GM23338 (cell line): ENCODE measurements around the gene WNT7A. TPM values are rescaled to one million over a fixed set of nuclear protein-coding genes. Genes with fewer than 3 reads are reported as not detected.

ENCODE experiments used
- ATAC-seq: fragments of 200-7000 bp; cut with Tn5 transposase; 3 replicates; pipeline ENCODE4 v1.9.1; 2020
- DNase-seq: peaks from one replicate; pipeline ENCODE4 v3.0.0-alpha.2; 2015; ENCODE audit warnings: low spot score
- H2AFZ ChIP-seq: fragments of 200-600 bp; sonication (generic); 2 replicates; pipeline ENCODE4 v1.8.0; 2016; ENCODE audit warnings: antibody characterized with exemption, mild to moderate bottlenecking, moderate library complexity
- H3F3A ChIP-seq: fragments of 200-600 bp; sonication (generic); replicated peaks from 2 replicates; pipeline ENCODE4 v1.8.0; 2017; ENCODE audit warnings: antibody characterized with exemption, mixed run types, low read depth
- H3K27ac ChIP-seq: fragments of 200-600 bp; sonication (generic); 2 replicates; pipeline ENCODE4 v1.6.1; 2016; ENCODE audit warnings: low read depth
- H3K27me3 ChIP-seq: fragments of 200-600 bp; sonication (generic); 2 replicates; pipeline ENCODE4 v1.8.0; 2016; ENCODE audit warnings: mild to moderate bottlenecking, mixed run types, moderate library complexity; ENCODE audit not compliant: insufficient read depth
- H3K36me3 ChIP-seq: fragments of 200-600 bp; sonication (generic); 2 replicates; pipeline ENCODE4 v1.8.0; 2016; ENCODE audit warnings: mild to moderate bottlenecking; ENCODE audit not compliant: insufficient read depth
- H3K4me1 ChIP-seq: fragments of 200-600 bp; sonication (generic); 2 replicates; pipeline ENCODE4 v1.8.0; 2016; ENCODE audit warnings: mild to moderate bottlenecking, moderate library complexity; ENCODE audit not compliant: insufficient read depth
- H3K4me2 ChIP-seq: fragments of 200-600 bp; sonication (generic); 2 replicates; pipeline ENCODE4 v1.7.1; 2017; ENCODE audit warnings: mixed run types
- H3K4me3 ChIP-seq: fragments of 200-600 bp; sonication (generic); 2 replicates; pipeline ENCODE4 v1.6.1; 2016; ENCODE audit warnings: mixed run types
- H3K79me2 ChIP-seq: fragments of 200-600 bp; sonication (generic); replicated peaks from 2 replicates; pipeline ENCODE4 v1.8.0; 2017; ENCODE audit warnings: mild to moderate bottlenecking; ENCODE audit not compliant: insufficient read depth
- H3K9me2 ChIP-seq: fragments of 200-600 bp; sonication (generic); 2 replicates; pipeline ENCODE4 v1.8.0; 2017; ENCODE audit not compliant: insufficient read depth
- H4K20me1 ChIP-seq: fragments of 200-600 bp; sonication (generic); replicated peaks from 2 replicates; pipeline ENCODE4 v1.8.0; 2017; ENCODE audit warnings: mild to moderate bottlenecking; ENCODE audit not compliant: insufficient read depth
- H3K27ac Mint-ChIP-seq: 2 replicates; pipeline ENCODE4 v1.8.0; 2020; ENCODE audit warnings: inconsistent platforms, mild to moderate bottlenecking, moderate library complexity, mixed read lengths
- H3K27me3 Mint-ChIP-seq: 3 replicates; pipeline ENCODE4 v1.8.0; 2022; ENCODE audit warnings: low read depth, mild to moderate bottlenecking, moderate library complexity, mixed read lengths, inconsistent platforms; ENCODE audit not compliant: insufficient read depth, poor library complexity
- H3K36me3 Mint-ChIP-seq: 3 replicates; pipeline ENCODE4 v1.8.0; 2021; ENCODE audit warnings: low read depth, mild to moderate bottlenecking, inconsistent platforms, moderate library complexity, mixed read lengths
- H3K4me1 Mint-ChIP-seq: 3 replicates; pipeline ENCODE4 v1.8.0; 2020; ENCODE audit warnings: mild to moderate bottlenecking, inconsistent platforms, mixed read lengths
- H3K4me3 Mint-ChIP-seq: 3 replicates; pipeline ENCODE4 v1.8.0; 2021; ENCODE audit warnings: moderate library complexity, mild to moderate bottlenecking, inconsistent platforms, mixed read lengths
- H3K9me3 Mint-ChIP-seq: 3 replicates; pipeline ENCODE4 v1.8.0; 2020; ENCODE audit warnings: moderate library complexity, mild to moderate bottlenecking, inconsistent platforms, mixed read lengths
- CREB1 ChIP-seq: fragments of 250-450 bp; sonication (Bioruptor Pico); IDR thresholded peaks from 2 replicates; pipeline ENCODE4 v1.5.0; 2020; ENCODE audit warnings: low read depth, mild to moderate bottlenecking, moderate library complexity
- EZH2 ChIP-seq: fragments of 200-600 bp; sonication (generic); IDR thresholded peaks from one replicate; pipeline ENCODE4 v1.8.0; 2017; ENCODE audit warnings: antibody characterized with exemption, mild to moderate bottlenecking, low read depth; ENCODE audit not compliant: unreplicated experiment
- JUNB ChIP-seq: IDR thresholded peaks from one replicate; pipeline ENCODE4 v1.6.1; 2016; ENCODE audit warnings: antibody characterized with exemption; ENCODE audit not compliant: unreplicated experiment
- NANOG ChIP-seq: IDR thresholded peaks from 2 replicates; pipeline ENCODE4 v1.6.1; 2016; ENCODE audit warnings: antibody characterized with exemption, borderline replicate concordance
- POLR2AphosphoS5 ChIP-seq: IDR thresholded peaks from 2 replicates; pipeline ENCODE4 v1.6.1; 2016; ENCODE audit warnings: antibody characterized with exemption, low read depth
- STAT1 ChIP-seq: IDR thresholded peaks from one replicate; pipeline ENCODE4 v1.6.1; 2016; ENCODE audit warnings: antibody characterized with exemption; ENCODE audit not compliant: unreplicated experiment
- polyA plus RNA-seq: library from polyadenylated mRNA; unstranded; fragments of >200 nt; fragmentation: Nextera tagmentation; extraction: Ambion mirVana; gene quantifications from 2 replicates; pipeline ENCODE4 v1.2.1, GENCODE V29; 2016
- total RNA-seq: library from RNA; depleted of rRNA; stranded (reverse); fragments of >200 nt; shearing (Covaris generic); gene quantifications from 2 replicates; pipeline ENCODE4 v1.2.3, GENCODE V29; 2014
- TF ChIP-seq, protein P1 (sequence below), 2 experiments: fragments of 200-600 bp in 1 of 2; sonication (generic) in 1 of 2; conservative IDR thresholded peaks; 2 replicates each; pipeline versions ENCODE4 v1.5.1 to v1.6.1; 2016 to 2017; ENCODE audit warnings: antibody characterized with exemption in 2 of 2, low read depth in 2 of 2, mild to moderate bottlenecking in 2 of 2, moderate library complexity in 1 of 2
- TF ChIP-seq, protein P2 (sequence below): fragments of 250-450 bp; sonication (Bioruptor Pico); IDR thresholded peaks from 2 replicates; pipeline ENCODE4 v1.5.0; 2020; ENCODE audit warnings: mild to moderate bottlenecking, moderate library complexity
- TF ChIP-seq, protein P3 (sequence below): IDR thresholded peaks from 2 replicates; pipeline ENCODE4 v1.6.1; 2016; ENCODE audit warnings: antibody characterized with exemption

WNT7A gene
- total and polyA plus RNA-seq, 2 experiments from 2014 or later, result not detected

DNA sequence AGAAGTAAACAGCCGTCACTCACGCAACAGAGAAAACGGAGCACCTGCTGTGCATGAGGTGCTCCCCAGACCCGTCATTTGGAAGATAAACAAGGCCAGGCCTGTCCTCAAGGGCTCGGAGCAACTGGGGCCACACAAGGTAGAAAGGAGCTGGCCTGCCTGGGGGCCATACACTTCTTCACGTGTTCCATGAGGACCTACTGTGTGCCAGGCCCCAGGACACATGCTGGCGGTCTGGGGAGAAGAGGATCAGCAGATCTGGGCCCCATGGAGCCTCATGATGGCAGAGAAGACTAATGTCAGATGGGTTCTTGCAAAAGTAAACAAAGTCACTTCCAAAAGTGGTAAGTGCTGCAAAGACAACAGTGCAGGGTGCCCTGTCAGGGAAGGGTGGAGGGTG is 14.3 kb downstream of the WNT7A start:
- H3K4me1 ChIP-seq, result no peaks in the 10 kb centered on the region
- peaks cover 15% of the 10 kb centered on the region for H3K27me3 Mint-ChIP-seq

DNA sequence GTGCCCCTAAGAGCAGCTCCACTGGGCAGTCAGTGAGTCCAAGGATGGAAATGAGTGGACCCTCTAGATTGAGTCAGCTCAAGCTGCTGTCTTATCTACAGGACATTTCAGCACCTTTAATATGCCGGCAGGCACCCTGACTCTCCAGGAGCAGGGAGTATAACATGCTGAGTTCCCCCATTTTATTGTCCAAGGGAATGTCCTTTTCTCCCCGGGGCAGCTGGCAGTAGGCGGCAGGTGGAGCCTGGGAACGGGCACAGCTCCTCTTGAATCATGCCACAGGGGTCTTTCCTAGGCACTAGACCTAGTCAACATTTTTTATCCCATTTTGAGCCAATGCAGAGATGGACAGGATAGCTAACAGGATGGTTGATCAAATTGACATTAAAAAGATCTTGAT is 14.8 kb downstream of the WNT7A start:
- Histone ChIP-seq H3K4me3 (no peak overlapping the region), H3F3A (no peaks in the 10 kb centered on the region), H3K36me3 (no peaks in the 10 kb centered on the region), H3K27me3 (no peaks in the 10 kb centered on the region), H2AFZ (no peak overlapping the region), H3K4me2 (no peak overlapping the region), H3K4me1 (no peaks in the 10 kb centered on the region), H3K79me2 (no peaks in the 10 kb centered on the region), H4K20me1 (no peaks in the 10 kb centered on the region), H3K27ac (no peak overlapping the region), H3K9me2 (no peaks in the 10 kb centered on the region; the same call in 1 of the 2 replicates)
- peaks cover 14% of the 10 kb centered on the region; the same call in 2 of the 3 replicates for H3K4me1 Mint-ChIP-seq
- no peaks in the 10 kb centered on the region; the same call in 2 of the 3 replicates for H3K9me3 Mint-ChIP-seq
- no peaks in the 10 kb centered on the region for H3K36me3 Mint-ChIP-seq
- DNase-seq (no peak), ATAC-seq (no peak)
- no peak overlapping the region for H3K27ac Mint-ChIP-seq
- no peak overlapping the region for H3K4me3 Mint-ChIP-seq
- H3K27me3 Mint-ChIP-seq, result peaks cover 15% of the 10 kb centered on the region
- TF ChIP-seq NANOG, result no peak
- no peak for TF ChIP-seq JUNB
- TF ChIP-seq, protein P1, sequence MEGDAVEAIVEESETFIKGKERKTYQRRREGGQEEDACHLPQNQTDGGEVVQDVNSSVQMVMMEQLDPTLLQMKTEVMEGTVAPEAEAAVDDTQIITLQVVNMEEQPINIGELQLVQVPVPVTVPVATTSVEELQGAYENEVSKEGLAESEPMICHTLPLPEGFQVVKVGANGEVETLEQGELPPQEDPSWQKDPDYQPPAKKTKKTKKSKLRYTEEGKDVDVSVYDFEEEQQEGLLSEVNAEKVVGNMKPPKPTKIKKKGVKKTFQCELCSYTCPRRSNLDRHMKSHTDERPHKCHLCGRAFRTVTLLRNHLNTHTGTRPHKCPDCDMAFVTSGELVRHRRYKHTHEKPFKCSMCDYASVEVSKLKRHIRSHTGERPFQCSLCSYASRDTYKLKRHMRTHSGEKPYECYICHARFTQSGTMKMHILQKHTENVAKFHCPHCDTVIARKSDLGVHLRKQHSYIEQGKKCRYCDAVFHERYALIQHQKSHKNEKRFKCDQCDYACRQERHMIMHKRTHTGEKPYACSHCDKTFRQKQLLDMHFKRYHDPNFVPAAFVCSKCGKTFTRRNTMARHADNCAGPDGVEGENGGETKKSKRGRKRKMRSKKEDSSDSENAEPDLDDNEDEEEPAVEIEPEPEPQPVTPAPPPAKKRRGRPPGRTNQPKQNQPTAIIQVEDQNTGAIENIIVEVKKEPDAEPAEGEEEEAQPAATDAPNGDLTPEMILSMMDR (conservative IDR thresholded peaks at IDR 0.05; ENCODE audit: low read depth in 2 of 2), result no peak
- TF ChIP-seq, protein P2, sequence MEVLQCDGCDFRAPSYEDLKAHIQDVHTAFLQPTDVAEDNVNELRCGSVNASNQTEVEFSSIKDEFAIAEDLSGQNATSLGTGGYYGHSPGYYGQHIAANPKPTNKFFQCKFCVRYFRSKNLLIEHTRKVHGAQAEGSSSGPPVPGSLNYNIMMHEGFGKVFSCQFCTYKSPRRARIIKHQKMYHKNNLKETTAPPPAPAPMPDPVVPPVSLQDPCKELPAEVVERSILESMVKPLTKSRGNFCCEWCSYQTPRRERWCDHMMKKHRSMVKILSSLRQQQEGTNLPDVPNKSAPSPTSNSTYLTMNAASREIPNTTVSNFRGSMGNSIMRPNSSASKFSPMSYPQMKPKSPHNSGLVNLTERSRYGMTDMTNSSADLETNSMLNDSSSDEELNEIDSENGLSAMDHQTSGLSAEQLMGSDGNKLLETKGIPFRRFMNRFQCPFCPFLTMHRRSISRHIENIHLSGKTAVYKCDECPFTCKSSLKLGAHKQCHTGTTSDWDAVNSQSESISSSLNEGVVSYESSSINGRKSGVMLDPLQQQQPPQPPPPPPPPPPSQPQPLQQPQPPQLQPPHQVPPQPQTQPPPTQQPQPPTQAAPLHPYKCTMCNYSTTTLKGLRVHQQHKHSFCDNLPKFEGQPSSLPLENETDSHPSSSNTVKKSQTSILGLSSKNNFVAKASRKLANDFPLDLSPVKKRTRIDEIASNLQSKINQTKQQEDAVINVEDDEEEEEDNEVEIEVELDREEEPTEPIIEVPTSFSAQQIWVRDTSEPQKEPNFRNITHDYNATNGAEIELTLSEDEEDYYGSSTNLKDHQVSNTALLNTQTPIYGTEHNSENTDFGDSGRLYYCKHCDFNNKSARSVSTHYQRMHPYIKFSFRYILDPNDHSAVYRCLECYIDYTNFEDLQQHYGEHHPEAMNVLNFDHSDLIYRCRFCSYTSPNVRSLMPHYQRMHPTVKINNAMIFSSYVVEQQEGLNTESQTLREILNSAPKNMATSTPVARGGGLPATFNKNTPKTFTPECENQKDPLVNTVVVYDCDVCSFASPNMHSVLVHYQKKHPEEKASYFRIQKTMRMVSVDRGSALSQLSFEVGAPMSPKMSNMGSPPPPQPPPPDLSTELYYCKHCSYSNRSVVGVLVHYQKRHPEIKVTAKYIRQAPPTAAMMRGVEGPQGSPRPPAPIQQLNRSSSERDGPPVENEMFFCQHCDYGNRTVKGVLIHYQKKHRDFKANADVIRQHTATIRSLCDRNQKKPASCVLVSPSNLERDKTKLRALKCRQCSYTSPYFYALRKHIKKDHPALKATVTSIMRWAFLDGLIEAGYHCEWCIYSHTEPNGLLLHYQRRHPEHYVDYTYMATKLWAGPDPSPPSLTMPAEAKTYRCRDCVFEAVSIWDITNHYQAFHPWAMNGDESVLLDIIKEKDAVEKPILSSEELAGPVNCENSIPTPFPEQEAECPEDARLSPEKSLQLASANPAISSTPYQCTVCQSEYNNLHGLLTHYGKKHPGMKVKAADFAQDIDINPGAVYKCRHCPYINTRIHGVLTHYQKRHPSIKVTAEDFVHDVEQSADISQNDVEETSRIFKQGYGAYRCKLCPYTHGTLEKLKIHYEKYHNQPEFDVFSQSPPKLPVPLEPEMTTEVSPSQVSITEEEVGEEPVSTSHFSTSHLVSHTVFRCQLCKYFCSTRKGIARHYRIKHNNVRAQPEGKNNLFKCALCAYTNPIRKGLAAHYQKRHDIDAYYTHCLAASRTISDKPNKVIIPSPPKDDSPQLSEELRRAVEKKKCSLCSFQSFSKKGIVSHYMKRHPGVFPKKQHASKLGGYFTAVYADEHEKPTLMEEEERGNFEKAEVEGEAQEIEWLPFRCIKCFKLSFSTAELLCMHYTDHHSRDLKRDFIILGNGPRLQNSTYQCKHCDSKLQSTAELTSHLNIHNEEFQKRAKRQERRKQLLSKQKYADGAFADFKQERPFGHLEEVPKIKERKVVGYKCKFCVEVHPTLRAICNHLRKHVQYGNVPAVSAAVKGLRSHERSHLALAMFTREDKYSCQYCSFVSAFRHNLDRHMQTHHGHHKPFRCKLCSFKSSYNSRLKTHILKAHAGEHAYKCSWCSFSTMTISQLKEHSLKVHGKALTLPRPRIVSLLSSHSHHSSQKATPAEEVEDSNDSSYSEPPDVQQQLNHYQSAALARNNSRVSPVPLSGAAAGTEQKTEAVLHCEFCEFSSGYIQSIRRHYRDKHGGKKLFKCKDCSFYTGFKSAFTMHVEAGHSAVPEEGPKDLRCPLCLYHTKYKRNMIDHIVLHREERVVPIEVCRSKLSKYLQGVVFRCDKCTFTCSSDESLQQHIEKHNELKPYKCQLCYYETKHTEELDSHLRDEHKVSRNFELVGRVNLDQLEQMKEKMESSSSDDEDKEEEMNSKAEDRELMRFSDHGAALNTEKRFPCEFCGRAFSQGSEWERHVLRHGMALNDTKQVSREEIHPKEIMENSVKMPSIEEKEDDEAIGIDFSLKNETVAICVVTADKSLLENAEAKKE (CRISPR knock-in tag), result no peak
- no peak for TF ChIP-seq STAT1
- TF ChIP-seq EZH2, result no peak
- TF ChIP-seq, protein P3, sequence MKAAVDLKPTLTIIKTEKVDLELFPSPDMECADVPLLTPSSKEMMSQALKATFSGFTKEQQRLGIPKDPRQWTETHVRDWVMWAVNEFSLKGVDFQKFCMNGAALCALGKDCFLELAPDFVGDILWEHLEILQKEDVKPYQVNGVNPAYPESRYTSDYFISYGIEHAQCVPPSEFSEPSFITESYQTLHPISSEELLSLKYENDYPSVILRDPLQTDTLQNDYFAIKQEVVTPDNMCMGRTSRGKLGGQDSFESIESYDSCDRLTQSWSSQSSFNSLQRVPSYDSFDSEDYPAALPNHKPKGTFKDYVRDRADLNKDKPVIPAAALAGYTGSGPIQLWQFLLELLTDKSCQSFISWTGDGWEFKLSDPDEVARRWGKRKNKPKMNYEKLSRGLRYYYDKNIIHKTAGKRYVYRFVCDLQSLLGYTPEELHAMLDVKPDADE, result no peak

More for the DNA sequence above, 14.3 kb downstream of the WNT7A start:
- no peak overlapping the region for H3K27ac ChIP-seq
- Mint-ChIP-seq H3K4me1 (peaks cover 14% of the 10 kb centered on the region; the same call in 2 of the 3 replicates), H3K27ac (no peak overlapping the region), H3K4me3 (no peak overlapping the region), H3K36me3 (no peaks in the 10 kb centered on the region), H3K9me3 (no peaks in the 10 kb centered on the region; the same call in 2 of the 3 replicates)
- no peaks in the 10 kb centered on the region for H4K20me1 ChIP-seq
- no peak for TF ChIP-seq CREB1
- TF ChIP-seq, protein P3, result no peak
- no peak for TF ChIP-seq POLR2AphosphoS5
- TF ChIP-seq EZH2, result no peak
- H3K79me2 ChIP-seq, result no peaks in the 10 kb centered on the region
- no peaks in the 10 kb centered on the region for H3K36me3 ChIP-seq
- no peaks in the 10 kb centered on the region for H3F3A ChIP-seq
- no peak overlapping the region for H3K4me2 ChIP-seq
- no peak overlapping the region for H3K4me3 ChIP-seq
- no peak overlapping the region for H2AFZ ChIP-seq
- no peaks in the 10 kb centered on the region for H3K27me3 ChIP-seq
- no peak for ATAC-seq
- DNase-seq, result no peak
- H3K9me2 ChIP-seq, result no peaks in the 10 kb centered on the region; the same call in 1 of the 2 replicates
